Parathyroid adenoma (tissue), 2 donors: ENCODE results near the gene CAPZA2.

Source experiments
- H2AFZ ChIP-seq: fragments of 300-600 bp; sonication (generic); one replicate; pipeline ENCODE4 v1.7.0; 2017; ENCODE audit warnings: antibody characterized with exemption, mild to moderate bottlenecking
- H3K27ac ChIP-seq: fragments of 300-600 bp; sonication (generic); one replicate; pipeline ENCODE4 v1.7.0; 2017
- H3K27me3 ChIP-seq: fragments of 300-600 bp; sonication (generic); one replicate; pipeline ENCODE4 v1.7.0; 2017; ENCODE audit warnings: low read length; ENCODE audit not compliant: control insufficient read depth, insufficient read depth
- H3K36me3 ChIP-seq: fragments of 300-600 bp; sonication (generic); one replicate; pipeline ENCODE4 v1.7.0; 2017; ENCODE audit warnings: low read length; ENCODE audit not compliant: control insufficient read depth, insufficient read depth
- H3K4me1 ChIP-seq: fragments of 300-600 bp; sonication (generic); one replicate; pipeline ENCODE4 v1.7.0; 2017; ENCODE audit warnings: control low read depth
- H3K4me2 ChIP-seq: fragments of 300-600 bp; sonication (generic); one replicate; pipeline ENCODE4 v1.7.0; 2017; ENCODE audit warnings: low read length
- H3K4me3 ChIP-seq: fragments of 300-600 bp; sonication (generic); one replicate; pipeline ENCODE4 v1.7.0; 2017; ENCODE audit warnings: low read depth, low read length
- H3K79me2 ChIP-seq: fragments of 300-600 bp; sonication (generic); one replicate; pipeline ENCODE4 v1.7.0; 2017; ENCODE audit warnings: control low read depth
- H3K9ac ChIP-seq: fragments of 300-600 bp; sonication (generic); one replicate; pipeline ENCODE4 v1.7.0; 2017; ENCODE audit warnings: mild to moderate bottlenecking
- H3K9me3 ChIP-seq: fragments of 300-600 bp; sonication (generic); one replicate; pipeline ENCODE4 v1.7.0; 2017; ENCODE audit warnings: low read length; ENCODE audit not compliant: control insufficient read depth
- CTCF ChIP-seq: fragments of 300-600 bp; sonication (generic); IDR thresholded peaks from one replicate; pipeline ENCODE4 v1.7.0; 2017; ENCODE audit warnings: antibody characterized with exemption, mild to moderate bottlenecking
- donor health status: primary hyperparathyroidism.

The CAPZA2 gene

GRCh38 chr7:116877443-116878217, 15.2 kb downstream of the CAPZA2 start:
- H3K27me3 ChIP-seq = no peaks in the 10 kb centered on the region
- peaks cover 60% of the 10 kb centered on the region for H3K79me2 ChIP-seq
- no peak overlapping the region for H3K4me2 ChIP-seq
- no peak overlapping the region for H2AFZ ChIP-seq
- H3K9ac ChIP-seq = no peak overlapping the region
- H3K36me3 ChIP-seq = no peaks in the 10 kb centered on the region
- TF ChIP-seq CTCF = no peak
- H3K4me3 ChIP-seq = no peak overlapping the region
- H3K27ac ChIP-seq = no peak overlapping the region
- H3K9me3 ChIP-seq = no peaks in the 10 kb centered on the region
- H3K4me1 ChIP-seq = peaks cover 27% of the 10 kb centered on the region

DNA sequence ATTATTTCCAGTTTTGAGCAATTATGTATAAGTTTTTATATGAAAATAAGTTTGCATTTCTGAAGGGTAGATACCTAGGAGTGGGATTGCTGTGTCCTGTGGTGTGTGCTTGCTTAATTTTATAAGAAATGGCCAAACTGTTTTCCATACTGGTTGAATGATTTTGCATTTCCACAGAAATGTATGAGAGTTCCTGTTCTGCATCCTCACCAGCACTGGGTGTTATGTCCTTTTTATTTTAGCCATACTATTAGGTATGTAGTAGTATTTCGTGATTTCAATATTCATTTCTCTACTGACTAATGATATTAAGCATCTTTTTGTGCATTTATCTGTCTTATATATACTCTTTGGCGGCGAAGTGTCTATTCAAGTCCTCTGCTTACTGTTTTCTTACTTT, 22.3 kb downstream of the CAPZA2 start:
- Histone ChIP-seq H3K27me3 (no peaks in the 10 kb centered on the region), H3K27ac (no peak overlapping the region), H3K79me2 (peaks cover 29% of the 10 kb centered on the region), H3K4me1 (peaks cover 7% of the 10 kb centered on the region), H3K9me3 (no peaks in the 10 kb centered on the region), H3K36me3 (no peaks in the 10 kb centered on the region), H3K4me3 (no peak overlapping the region), H2AFZ (no peak overlapping the region), H3K9ac (no peak overlapping the region), H3K4me2 (no peak overlapping the region)
- TF ChIP-seq CTCF = no peak

- TF ChIP-seq CTCF = no peak
- H3K27me3 ChIP-seq = no peaks in the 10 kb centered on the region
- H3K27ac ChIP-seq = no peak overlapping the region
- no peak overlapping the region for H3K4me2 ChIP-seq
- H2AFZ ChIP-seq = no peak overlapping the region
- no peaks in the 10 kb centered on the region for H3K9me3 ChIP-seq
- H3K9ac ChIP-seq = no peak overlapping the region
- peaks cover 7% of the 10 kb centered on the region for H3K4me1 ChIP-seq
- no peaks in the 10 kb centered on the region for H3K36me3 ChIP-seq
- H3K79me2 ChIP-seq = peaks cover 25% of the 10 kb centered on the region
- no peak overlapping the region for H3K4me3 ChIP-seq
These were observed 23.3 kb downstream of the CAPZA2 start for GRCh38 chr7:116885724-116886123.

DNA sequence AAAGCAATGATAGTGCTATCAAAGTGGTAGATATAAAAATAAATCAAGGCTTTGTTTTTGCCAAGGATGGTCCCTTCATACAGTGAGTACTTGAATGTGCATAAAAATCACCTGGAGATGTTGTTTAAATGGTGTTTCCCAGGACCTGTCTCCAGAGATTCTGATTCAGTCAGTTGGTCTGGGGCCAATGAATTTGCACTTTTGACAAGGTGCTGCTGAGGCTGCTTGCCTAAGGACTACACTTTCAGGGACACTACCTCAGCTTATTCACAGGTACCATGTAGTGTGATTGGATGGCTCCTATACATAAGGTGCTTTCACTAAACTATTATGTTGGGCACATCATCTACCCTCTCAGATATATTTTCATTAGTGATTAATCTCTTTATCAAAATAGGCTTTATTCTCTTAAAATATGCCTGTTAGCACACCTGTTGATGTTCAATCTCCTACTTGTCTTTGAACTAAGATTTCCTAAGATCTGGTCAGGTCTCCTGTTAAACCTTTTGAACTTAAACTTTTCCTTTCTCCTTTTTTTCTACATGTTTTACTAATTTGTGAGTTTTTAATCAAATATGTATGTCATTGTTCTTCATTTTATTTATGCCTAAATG, 24.3 kb downstream of the CAPZA2 start:
- no peak for TF ChIP-seq CTCF
- H3K4me1 ChIP-seq = peaks cover 7% of the 10 kb centered on the region
- H3K27ac ChIP-seq = no peak overlapping the region

More for the DNA sequence above, 24.3 kb downstream of the CAPZA2 start:
- peaks cover 21% of the 10 kb centered on the region for H3K79me2 ChIP-seq
- H3K4me3 ChIP-seq = no peak overlapping the region
- no peak overlapping the region for H3K4me2 ChIP-seq
- H2AFZ ChIP-seq = no peak overlapping the region
- no peak overlapping the region for H3K9ac ChIP-seq
- H3K36me3 ChIP-seq = no peaks in the 10 kb centered on the region
- no peaks in the 10 kb centered on the region for H3K27me3 ChIP-seq
- H3K9me3 ChIP-seq = no peaks in the 10 kb centered on the region
